ENCODE measurements around the gene ZNRF4. TPM values are rescaled to one million over a fixed set of nuclear protein-coding genes. Genes with fewer than 3 reads are reported as not detected.

ZNRF4 gene
- total and polyA plus RNA-seq, 2 donors (not counting 3 experiments of a cell fraction or from before 2014, with no cell fraction given), result not detected

GRCh38 chr19:5457709-5458108 lies 2.5 kb downstream of the ZNRF4 start:
- H3K27ac ChIP-seq (ENCODE audit: insufficient read depth, low read depth, low read length), result no peak overlapping the region
- no peaks in the 10 kb centered on the region for H3K9me1 ChIP-seq (replicated peaks; ENCODE audit: control insufficient read depth, extremely low read depth, insufficient read depth, low read length)
- H3K4me1 ChIP-seq (ENCODE audit: control insufficient read depth, extremely low read depth, insufficient read depth, low read length), result no peaks in the 10 kb centered on the region
- H3K9me3 ChIP-seq (replicated peaks; ENCODE audit: control insufficient read depth, insufficient read depth, low read length), result no peaks in the 10 kb centered on the region
- ChIA-PET POLR2A (no interaction called here), CTCF (no interaction called here)
- no peaks in the 10 kb centered on the region for H3K36me3 ChIP-seq (ENCODE audit: control insufficient read depth in 2 of 2, extremely low read depth in 1 of 2, insufficient read depth in 2 of 2, low read length in 2 of 2)
- TF ChIP-seq JUN (IDR thresholded peaks at IDR 0.05; ENCODE audit: borderline replicate concordance, insufficient read depth, insufficient read length, low read depth) (no peak), FOS (IDR thresholded peaks at IDR 0.05; ENCODE audit: borderline replicate concordance, insufficient read depth, low read length) (no peak), EZH2 (IDR thresholded peaks at IDR 0.05; ENCODE audit: borderline replicate concordance, low read depth, low read length, severe bottlenecking) (no peak), POLR2A (IDR thresholded peaks at IDR 0.05; ENCODE audit: low read depth, low read length) (no peak), GATA2 (IDR thresholded peaks at IDR 0.05; ENCODE audit: insufficient read depth, insufficient read length, low read depth, low read length) (no peak), CTCF (IDR thresholded peaks at IDR 0.05; ENCODE audit: extremely low read depth in 1 of 2, insufficient read depth in 1 of 2, low read depth in 1 of 2, low read length in 2 of 2) (no peak), POLR2AphosphoS5 (IDR thresholded peaks at IDR 0.05; ENCODE audit: insufficient read depth, low read depth, low read length) (no peak), MYC (IDR thresholded peaks at IDR 0.05; ENCODE audit: low read depth, low read length) (no peak), MAX (IDR thresholded peaks at IDR 0.05; ENCODE audit: insufficient read depth, insufficient read length) (no peak)
- intact Hi-C loops (cut with micrococcal nuclease) (no loop called here), dilution Hi-C loops (cut with MboI; ENCODE audit: extremely low pct_ligation_motif_present, low sequenced_read_pairs) (no loop called here)
- DNase-seq (ENCODE audit: low read depth, low spot score) (no peak), FAIRE-seq (no peak)
- no peaks in the 10 kb centered on the region for H3K27me3 ChIP-seq (ENCODE audit: control insufficient read depth in 2 of 2, insufficient read depth in 2 of 2, low read length in 2 of 2)
- no peak overlapping the region for H2AFZ ChIP-seq (ENCODE audit: low read depth, low read length)
- no peaks in the 10 kb centered on the region for H4K20me1 ChIP-seq (replicated peaks; ENCODE audit: control insufficient read depth, extremely low read depth, insufficient read depth, low read length)
- BruUV-seq (replicated peaks), result no TSS peak
- no peak overlapping the region for H3K9ac ChIP-seq (replicated peaks; ENCODE audit: extremely low read depth, insufficient read depth, low read length)
- no peaks in the 10 kb centered on the region for H3K79me2 ChIP-seq (ENCODE audit: control insufficient read depth, insufficient read depth, low read length)
- no peak overlapping the region for H3K4me2 ChIP-seq (ENCODE audit: insufficient read depth, low read length)
- H3K4me3 ChIP-seq (replicated peaks in 1 of 3; ENCODE audit: insufficient read depth in 1 of 3, low read depth in 1 of 3, low read length in 3 of 3), result no peak overlapping the region
